HepG2 (cell line): ENCODE results near the gene PPM1M. TPM values are rescaled to one million over a fixed set of nuclear protein-coding genes. Genes with fewer than 3 reads are reported as not detected.

Source experiments
- JUNB ChIP-seq: sonication (generic); formaldehyde crosslinking; IDR thresholded peaks from 2 replicates; pipeline ENCODE4 v1.8.0; 2022; ENCODE audit warnings: missing genetic modification reagents, mild to moderate bottlenecking, borderline replicate concordance
- MAFK ChIP-seq, 2 experiments: IDR thresholded peaks in 1 of 2; conservative IDR thresholded peaks in 1 of 2; 2 replicates each; pipeline ENCODE4 v1.6.1; 2011; ENCODE audit warnings: improper control_type of control experiment in 2 of 2, low read length in 2 of 2
- MEF2D ChIP-seq: sonication (generic); formaldehyde crosslinking; IDR thresholded peaks from 2 replicates; pipeline ENCODE4 v1.5.1; 2020; ENCODE audit warnings: mild to moderate bottlenecking, missing genetic modification reagents
- MXI1 ChIP-seq: IDR thresholded peaks from 3 replicates; pipeline ENCODE4 v1.6.1; 2012; ENCODE audit warnings: low read depth, low read length, inconsistent platforms, borderline replicate concordance
- RORA ChIP-seq: sonication (generic); formaldehyde crosslinking; IDR thresholded peaks from 2 replicates; pipeline ENCODE4 v1.5.0; 2020; ENCODE audit warnings: mild to moderate bottlenecking, missing genetic modification reagents, moderate library complexity
- ZBTB7A ChIP-seq: sonication (generic); formaldehyde crosslinking; IDR thresholded peaks from 2 replicates; pipeline ENCODE4 v1.8.0; 2022; ENCODE audit warnings: mild to moderate bottlenecking, missing genetic modification reagents
- ZMAT3 ChIP-seq: sonication (generic); formaldehyde crosslinking; conservative IDR thresholded peaks from 2 replicates; pipeline ENCODE4 v1.7.0; 2021; ENCODE audit warnings: missing genetic modification reagents
- ZNF3 ChIP-seq: IDR thresholded peaks from 2 replicates; pipeline ENCODE4 v1.7.0; 2017; ENCODE audit warnings: inconsistent platforms
- polyA plus RNA-seq, 8 experiments: library from polyadenylated mRNA; depleted of rRNA in 3 of 8; stranded (reverse) in 7 of 8; unstranded in 1 of 8; fragments of >200 nt; fragmentation: Illumina TruSeq in 4 of 8; extraction: Trizol in 4 of 8; gene quantifications; 2 replicates each; pipeline versions ENCODE4 v1.2.1 to v1.2.3, GENCODE V29; 2011 to 2016; ENCODE audit warnings: low read depth in 4 of 8, missing spikeins in 1 of 8, mixed read lengths in 1 of 8; ENCODE audit not compliant: insufficient read depth in 1 of 8
- total RNA-seq, 5 experiments: library from RNA; depleted of rRNA; stranded (reverse); fragments of >200 nt; fragmentation: Illumina TruSeq; extraction: Trizol; gene quantifications; 2 replicates each; pipeline ENCODE4 v1.2.3, GENCODE V29; 2016; ENCODE audit warnings: low read depth in 1 of 5
- TF ChIP-seq, protein P1 (sequence below): sonication (generic); formaldehyde crosslinking; IDR thresholded peaks from 2 replicates; pipeline ENCODE4 v1.8.0; 2022; ENCODE audit warnings: mild to moderate bottlenecking, missing genetic modification reagents
- TF ChIP-seq, protein P2 (sequence below): sonication (generic); formaldehyde crosslinking; IDR thresholded peaks from 2 replicates; pipeline ENCODE4 v1.5.1; 2020; ENCODE audit warnings: mild to moderate bottlenecking, missing genetic modification reagents, moderate library complexity
- TF ChIP-seq, protein P3 (sequence below): sonication (generic); formaldehyde crosslinking; IDR thresholded peaks from 2 replicates; pipeline ENCODE4 v1.4.0; 2020; ENCODE audit warnings: missing genetic modification reagents
- TF ChIP-seq, protein P4 (sequence below): sonication (generic); formaldehyde crosslinking; IDR thresholded peaks from 2 replicates; pipeline ENCODE4 v1.5.0; 2020; ENCODE audit warnings: mild to moderate bottlenecking, missing genetic modification reagents
- TF ChIP-seq, protein P5 (sequence below): sonication (generic); formaldehyde crosslinking; IDR thresholded peaks from 2 replicates; pipeline ENCODE4 v1.4.0; 2020; ENCODE audit warnings: mild to moderate bottlenecking, low read depth, missing genetic modification reagents
- TF ChIP-seq, protein P6 (sequence below): sonication (generic); formaldehyde crosslinking; IDR thresholded peaks from 2 replicates; pipeline ENCODE4 v1.4.0; 2020; ENCODE audit warnings: missing genetic modification reagents, mild to moderate bottlenecking, borderline replicate concordance

The PPM1M gene
- total and polyA plus RNA-seq, 2 of the 13 experiments (the other 11 are each of a cell fraction or from before 2014, with no cell fraction given), result 2.5 to 5.9 TPM

DNA sequence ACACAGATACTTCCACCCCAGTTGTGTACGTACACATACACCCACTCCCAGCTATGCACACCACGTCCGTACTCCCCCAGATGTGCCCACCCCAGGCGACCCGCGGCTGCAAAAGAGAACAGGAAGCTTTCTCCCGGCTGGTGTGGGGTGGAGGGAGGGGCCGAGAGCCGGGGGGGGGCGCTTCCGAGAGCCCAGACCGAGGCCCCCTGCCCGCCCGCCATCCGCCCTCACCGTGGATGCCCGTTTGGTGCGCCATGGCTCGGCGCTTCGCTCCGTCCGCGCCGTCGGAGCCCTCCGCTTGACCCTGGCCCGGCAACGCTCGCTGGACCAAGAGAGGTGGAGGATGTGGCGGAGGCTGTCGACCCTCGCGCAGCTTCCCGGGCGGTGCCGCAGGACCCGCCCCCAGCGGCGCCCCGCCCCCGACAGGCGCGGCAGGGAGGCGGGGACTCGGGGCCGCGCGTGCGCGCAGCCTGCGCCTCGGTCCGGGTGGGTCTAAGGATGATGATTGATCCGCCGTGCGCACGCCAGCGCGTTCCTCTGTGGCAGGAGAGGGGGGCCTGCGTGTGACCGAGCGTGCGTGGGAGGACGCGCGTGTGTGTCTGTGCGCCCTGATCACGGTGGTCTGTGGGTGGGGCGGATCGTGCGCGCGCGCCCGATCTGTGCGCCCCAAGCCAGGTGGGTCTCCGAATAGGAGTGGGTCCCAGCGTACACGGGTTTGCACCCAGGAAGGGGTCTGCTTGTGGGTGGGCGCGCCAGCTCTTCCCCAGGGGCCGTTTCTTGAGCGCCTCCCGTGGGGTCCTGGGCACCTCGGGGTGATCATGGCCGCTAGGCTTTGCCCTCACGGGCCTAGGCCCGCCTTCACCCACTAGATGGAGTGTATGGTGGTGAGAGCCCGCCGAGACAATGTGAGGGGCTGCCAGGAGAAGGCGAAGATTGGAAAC, 6.5 kb upstream of the PPM1M start, which contains the start of gene TWF2 (continued):
- TF ChIP-seq, protein P1, sequence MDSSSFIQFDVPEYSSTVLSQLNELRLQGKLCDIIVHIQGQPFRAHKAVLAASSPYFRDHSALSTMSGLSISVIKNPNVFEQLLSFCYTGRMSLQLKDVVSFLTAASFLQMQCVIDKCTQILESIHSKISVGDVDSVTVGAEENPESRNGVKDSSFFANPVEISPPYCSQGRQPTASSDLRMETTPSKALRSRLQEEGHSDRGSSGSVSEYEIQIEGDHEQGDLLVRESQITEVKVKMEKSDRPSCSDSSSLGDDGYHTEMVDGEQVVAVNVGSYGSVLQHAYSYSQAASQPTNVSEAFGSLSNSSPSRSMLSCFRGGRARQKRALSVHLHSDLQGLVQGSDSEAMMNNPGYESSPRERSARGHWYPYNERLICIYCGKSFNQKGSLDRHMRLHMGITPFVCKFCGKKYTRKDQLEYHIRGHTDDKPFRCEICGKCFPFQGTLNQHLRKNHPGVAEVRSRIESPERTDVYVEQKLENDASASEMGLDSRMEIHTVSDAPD (CRISPR knock-in tag), result no peak; the same call in 1 of the 2 replicates
- TF ChIP-seq ZMAT3 (CRISPR knock-in tag) (peak; percentile 45), MEF2D (no peak; the same call in 1 of the 2 replicates), RORA (CRISPR knock-in tag) (no peak), JUNB (CRISPR knock-in tag) (no peak), MAFK (conservative IDR thresholded peaks at IDR 0.05 in 1 of 2, IDR thresholded peaks at IDR 0.05 in 1 of 2; ENCODE audit: low read length in 2 of 2) (no peak), ZBTB7A (CRISPR knock-in tag) (0 out of 2 replicates have a peak, but pooled peaks have one; percentile 57), MXI1 (peak; percentile 66; the same call in 1 of the 3 replicates), ZNF3 (no peak)
- TF ChIP-seq, protein P2, sequence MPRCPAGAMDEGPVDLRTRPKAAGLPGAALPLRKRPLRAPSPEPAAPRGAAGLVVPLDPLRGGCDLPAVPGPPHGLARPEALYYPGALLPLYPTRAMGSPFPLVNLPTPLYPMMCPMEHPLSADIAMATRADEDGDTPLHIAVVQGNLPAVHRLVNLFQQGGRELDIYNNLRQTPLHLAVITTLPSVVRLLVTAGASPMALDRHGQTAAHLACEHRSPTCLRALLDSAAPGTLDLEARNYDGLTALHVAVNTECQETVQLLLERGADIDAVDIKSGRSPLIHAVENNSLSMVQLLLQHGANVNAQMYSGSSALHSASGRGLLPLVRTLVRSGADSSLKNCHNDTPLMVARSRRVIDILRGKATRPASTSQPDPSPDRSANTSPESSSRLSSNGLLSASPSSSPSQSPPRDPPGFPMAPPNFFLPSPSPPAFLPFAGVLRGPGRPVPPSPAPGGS (CRISPR knock-in tag), result 0 out of 2 replicates have a peak, but pooled peaks have one; percentile 62
- TF ChIP-seq, protein P3, sequence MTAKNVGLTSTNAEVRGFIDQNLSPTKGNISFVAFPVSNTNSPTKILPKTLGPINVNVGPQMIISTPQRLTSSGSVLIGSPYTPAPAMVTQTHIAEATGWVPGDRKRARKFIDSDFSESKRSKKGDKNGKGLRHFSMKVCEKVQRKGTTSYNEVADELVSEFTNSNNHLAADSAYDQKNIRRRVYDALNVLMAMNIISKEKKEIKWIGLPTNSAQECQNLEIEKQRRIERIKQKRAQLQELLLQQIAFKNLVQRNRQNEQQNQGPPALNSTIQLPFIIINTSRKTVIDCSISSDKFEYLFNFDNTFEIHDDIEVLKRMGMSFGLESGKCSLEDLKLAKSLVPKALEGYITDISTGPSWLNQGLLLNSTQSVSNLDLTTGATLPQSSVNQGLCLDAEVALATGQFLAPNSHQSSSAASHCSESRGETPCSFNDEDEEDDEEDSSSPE (CRISPR knock-in tag), result 0 out of 2 replicates have a peak, but pooled peaks have one; percentile 7
- TF ChIP-seq, protein P4, sequence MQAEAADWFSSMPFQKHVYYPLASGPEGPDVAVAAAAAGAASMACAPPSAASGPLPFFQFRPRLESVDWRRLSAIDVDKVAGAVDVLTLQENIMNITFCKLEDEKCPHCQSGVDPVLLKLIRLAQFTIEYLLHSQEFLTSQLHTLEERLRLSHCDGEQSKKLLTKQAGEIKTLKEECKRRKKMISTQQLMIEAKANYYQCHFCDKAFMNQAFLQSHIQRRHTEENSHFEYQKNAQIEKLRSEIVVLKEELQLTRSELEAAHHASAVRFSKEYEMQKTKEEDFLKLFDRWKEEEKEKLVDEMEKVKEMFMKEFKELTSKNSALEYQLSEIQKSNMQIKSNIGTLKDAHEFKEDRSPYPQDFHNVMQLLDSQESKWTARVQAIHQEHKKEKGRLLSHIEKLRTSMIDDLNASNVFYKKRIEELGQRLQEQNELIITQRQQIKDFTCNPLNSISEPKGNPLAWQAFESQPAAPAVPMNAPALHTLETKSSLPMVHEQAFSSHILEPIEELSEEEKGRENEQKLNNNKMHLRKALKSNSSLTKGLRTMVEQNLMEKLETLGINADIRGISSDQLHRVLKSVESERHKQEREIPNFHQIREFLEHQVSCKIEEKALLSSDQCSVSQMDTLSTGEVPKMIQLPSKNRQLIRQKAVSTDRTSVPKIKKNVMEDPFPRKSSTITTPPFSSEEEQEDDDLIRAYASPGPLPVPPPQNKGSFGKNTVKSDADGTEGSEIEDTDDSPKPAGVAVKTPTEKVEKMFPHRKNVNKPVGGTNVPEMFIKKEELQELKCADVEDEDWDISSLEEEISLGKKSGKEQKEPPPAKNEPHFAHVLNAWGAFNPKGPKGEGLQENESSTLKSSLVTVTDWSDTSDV (CRISPR knock-in tag), result no peak
- TF ChIP-seq, protein P5, sequence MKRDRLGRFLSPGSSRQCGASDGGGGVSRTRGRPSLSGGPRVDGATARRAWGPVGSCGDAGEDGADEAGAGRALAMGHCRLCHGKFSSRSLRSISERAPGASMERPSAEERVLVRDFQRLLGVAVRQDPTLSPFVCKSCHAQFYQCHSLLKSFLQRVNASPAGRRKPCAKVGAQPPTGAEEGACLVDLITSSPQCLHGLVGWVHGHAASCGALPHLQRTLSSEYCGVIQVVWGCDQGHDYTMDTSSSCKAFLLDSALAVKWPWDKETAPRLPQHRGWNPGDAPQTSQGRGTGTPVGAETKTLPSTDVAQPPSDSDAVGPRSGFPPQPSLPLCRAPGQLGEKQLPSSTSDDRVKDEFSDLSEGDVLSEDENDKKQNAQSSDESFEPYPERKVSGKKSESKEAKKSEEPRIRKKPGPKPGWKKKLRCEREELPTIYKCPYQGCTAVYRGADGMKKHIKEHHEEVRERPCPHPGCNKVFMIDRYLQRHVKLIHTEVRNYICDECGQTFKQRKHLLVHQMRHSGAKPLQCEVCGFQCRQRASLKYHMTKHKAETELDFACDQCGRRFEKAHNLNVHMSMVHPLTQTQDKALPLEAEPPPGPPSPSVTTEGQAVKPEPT (CRISPR knock-in tag), result no peak
- TF ChIP-seq, protein P6, sequence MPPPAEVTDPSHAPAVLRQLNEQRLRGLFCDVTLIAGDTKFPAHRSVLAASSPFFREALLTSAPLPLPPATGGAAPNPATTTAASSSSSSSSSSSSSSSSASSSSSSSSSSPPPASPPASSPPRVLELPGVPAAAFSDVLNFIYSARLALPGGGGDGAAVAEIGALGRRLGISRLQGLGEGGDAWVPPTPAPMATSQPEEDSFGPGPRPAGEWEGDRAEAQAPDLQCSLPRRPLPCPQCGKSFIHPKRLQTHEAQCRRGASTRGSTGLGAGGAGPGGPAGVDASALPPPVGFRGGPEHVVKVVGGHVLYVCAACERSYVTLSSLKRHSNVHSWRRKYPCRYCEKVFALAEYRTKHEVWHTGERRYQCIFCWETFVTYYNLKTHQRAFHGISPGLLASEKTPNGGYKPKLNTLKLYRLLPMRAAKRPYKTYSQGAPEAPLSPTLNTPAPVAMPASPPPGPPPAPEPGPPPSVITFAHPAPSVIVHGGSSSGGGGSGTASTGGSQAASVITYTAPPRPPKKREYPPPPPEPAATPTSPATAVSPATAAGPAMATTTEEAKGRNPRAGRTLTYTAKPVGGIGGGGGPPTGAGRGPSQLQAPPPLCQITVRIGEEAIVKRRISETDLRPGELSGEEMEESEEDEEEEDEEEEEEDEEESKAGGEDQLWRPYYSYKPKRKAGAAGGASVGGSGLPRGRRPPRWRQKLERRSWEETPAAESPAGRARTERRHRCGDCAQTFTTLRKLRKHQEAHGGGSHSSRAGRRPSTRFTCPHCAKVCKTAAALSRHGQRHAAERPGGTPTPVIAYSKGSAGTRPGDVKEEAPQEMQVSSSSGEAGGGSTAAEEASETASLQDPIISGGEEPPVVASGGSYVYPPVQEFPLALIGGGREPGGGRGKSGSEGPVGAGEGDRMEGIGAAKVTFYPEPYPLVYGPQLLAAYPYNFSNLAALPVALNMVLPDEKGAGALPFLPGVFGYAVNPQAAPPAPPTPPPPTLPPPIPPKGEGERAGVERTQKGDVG (CRISPR knock-in tag), result no peak
